HG03095 (cell line): ENCODE measurements around the gene MROH8.

Experiments
- ATAC-seq: cut with Tn5 transposase; IDR thresholded peaks from one replicate; pipeline ENCODE4 v1.9.1; 2021; ENCODE audit warnings: moderate library complexity; ENCODE audit not compliant: unreplicated experiment

The MROH8 gene

GRCh38 chr20:37200376-37200775, 21.0 kb upstream of the MROH8 start:
- no peak for ATAC-seq

DNA sequence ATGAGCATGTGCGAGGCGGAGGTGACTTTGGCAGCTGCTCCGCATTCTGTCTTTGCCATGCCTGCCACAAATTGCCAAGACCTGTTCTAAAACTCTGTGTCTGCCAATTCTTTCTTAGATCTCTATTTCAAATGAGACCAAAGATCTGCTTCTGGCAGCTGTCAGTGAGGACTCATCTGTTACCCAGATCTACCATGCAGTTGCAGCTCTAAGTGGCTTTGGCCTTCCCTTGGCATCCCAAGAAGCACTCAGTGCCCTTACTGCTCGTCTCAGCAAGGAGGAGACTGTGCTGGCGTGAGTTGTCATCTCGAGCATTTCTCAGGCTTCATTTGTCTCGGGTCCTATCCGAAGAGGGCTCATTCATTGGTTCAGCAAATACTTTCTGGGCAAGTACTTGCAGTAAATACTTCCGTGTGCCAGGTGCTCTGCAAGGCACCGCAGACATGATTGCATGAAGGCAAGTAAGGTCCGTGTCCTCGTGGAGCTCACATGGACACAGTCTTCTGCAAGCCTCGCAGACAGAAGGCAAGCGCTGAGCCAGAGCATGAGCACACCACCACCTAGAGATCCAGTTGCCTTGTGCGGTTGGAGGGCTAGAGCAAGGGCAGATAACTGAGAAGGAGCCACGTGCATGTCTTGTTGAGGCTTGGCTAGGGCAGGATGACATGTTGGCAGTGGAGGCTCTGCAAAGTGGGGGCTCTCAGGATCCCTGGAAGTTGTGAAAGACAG, 19.7 kb upstream of the MROH8 start:
- no peak for ATAC-seq

DNA sequence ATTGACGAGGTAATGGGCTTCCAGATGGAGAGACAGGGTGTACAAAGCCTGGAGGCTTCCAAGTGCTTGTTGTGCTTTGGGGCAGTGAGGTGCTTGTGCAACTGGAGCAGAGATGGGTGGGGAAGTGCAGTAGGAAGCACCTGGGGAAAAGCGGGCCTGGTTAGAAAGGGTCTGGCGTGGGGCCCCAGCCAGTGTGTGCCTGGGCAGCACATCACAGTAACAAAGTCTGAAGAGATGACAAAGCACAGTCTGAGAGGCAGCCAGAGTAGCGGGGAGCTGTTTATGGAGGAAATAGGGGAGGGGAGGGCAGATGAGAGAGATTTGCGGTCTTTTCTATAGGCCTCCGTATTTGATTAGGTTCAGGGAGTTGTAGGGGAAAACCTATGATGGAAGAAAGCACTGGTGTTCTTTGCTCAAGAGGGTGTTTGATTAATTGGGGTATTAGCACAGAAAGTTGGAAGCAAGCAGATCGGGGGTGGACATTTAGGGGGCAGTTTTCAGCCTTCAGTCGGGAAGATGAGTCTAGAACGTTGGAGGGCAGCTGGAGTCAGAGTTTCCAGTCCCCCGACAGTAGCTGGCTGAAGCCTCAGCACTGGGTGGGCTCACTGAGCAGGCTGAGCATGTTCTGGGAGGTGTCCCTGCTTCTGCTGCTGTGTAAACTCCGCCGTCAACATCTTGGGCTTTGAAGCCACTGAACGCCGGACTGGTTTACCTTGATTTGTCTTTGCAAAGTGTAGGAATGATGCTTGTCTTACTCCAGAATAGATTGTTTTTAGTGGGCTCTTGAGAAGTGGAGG, 15.5 kb upstream of the MROH8 start:
- ATAC-seq, result no peak

- ATAC-seq, result no peak
Observed at GRCh38 chr20:37193821-37194220, 14.5 kb upstream of the MROH8 start.

DNA sequence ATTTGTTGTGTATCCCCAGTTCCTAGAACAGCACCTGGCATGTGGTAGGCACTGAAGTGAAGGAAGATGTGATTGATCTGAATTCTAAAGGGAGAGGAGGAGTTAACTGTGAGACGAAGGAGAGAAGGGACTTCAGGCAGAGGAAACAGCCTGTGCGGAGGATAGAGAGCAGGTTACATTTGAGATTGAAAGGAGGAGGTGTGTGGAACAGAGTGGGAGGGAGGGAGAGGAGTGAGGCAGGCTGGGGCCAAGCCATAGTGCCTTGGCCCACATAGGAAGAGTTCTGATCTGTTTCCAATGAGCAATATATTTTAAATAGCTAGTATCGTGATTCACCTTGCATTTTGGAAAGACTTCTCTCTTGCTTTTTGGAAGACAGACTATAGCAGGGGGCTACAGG, 13.9 kb upstream of the MROH8 start:
- ATAC-seq, result no peak

DNA sequence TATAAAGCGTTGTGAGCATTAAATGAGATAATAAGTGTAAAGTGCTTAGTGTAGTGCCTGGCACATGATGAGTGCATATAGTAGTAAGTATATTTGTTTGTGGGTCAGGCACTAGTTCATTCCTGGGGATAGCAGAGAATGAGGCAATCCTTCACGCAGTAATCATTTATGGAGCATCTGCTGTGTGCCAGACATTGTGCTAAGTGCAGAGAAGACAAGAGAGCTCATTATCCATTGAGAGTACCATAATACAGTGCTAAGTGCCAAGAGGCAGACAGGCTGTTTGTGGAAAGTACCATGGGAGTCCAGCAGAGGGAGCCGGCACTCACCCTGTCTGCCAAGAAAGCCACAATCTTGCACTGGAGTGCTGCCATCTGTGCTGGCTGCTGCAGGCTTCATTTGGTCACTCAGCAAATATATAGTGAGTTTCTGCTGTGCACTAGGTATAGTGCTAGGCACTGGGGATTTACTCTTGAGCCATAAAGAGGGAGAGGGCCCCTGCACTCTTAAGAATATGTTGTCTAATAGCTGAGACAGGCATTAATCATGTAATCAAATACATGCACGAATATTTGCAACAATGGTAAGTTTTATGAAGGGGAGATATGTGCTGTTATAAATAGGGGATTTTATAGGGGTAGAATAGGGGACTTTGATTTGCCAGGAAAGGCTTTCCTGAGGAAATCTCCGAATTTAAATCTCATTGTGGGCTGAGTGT, 12.9 kb upstream of the MROH8 start:
- no peak for ATAC-seq

DNA sequence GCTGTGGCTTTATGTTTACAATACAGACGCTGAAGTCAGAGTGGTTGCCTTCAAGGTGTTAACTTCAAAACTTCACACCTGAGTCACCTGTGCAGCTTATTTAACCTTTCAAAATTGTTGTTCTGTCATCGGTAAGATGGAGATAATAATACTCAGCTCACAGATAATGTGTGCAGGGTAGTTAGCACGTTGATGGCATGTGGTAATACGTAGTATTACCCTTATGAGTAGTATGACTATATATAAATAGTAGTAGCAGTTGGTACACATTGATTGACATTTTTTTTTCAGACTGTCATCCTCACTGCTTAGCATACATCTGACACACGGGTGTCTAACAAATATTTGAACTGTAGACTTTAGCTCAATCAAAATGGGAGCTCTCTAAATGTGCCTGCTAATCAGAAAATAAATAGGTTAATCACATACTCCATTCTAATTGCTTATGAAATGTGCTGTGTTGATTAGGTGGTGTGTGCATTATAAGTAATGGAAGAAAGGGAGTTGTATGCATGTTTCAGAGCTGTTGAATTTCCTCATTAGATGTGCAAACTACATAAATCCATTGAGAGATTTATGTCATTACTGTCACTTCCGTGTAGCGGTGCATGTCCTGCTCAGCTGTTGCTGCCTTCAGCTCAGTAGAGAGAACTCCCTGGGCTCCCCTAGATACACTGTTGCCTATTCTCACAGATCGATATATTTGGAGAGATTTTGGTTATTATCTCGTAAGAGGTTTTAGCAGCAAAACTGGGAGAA, 11.2 kb upstream of the MROH8 start:
- no peak for ATAC-seq

DNA sequence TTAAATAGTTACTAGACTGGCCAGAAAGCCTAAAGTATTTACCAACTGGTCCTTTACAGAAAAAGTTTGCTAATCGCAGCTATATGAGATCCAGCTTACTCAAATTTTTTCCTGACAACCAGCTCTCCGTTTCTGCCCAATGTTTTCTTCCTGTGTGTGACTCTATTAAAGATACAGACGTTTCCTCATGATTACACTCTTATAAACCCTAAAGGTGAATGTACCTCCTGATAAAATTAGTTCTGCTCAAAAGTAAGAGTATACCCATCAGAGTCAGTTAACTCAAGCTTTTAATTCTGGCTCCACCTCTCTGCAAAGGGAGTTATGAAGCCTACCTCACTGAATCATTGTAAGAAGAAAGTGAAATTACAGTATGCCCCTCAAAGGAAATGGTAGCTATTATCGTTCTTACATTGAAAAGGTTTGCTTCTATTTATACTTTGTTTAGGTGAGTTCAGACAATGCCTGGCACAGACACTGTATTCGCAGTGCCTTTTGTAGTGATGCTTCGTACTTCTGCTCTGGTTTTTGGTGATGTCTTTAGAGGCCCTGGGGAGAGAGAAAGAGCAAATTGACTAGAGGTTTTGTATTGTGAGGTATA, 10.2 kb upstream of the MROH8 start:
- no peak for ATAC-seq

- no peak for ATAC-seq
Observed at GRCh38 chr20:37188787-37189186, 9.4 kb upstream of the MROH8 start.

DNA sequence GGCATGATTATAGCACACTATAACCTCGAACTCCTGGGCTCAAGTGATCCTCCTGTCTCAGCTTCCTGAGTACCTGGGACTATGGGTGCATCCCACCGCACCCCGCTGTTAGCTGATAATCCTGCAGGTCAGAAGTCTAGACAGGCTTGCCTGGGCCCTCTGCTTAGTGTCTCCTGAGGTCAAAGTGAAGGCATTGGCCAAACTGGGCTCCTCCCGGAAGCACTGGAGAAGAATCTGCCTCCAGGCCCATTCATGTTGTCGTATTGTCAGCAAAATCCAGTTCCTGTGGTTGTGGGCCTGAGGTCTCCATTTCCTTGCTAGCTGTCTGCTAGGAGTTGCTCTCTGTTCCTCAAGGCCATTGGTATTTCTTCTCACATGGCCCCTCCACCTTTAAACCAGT, 6.3 kb upstream of the MROH8 start:
- ATAC-seq, result no peak

- no peak for ATAC-seq
Observed at GRCh38 chr20:37179683-37180524, 556 bp upstream of the MROH8 start.

DNA sequence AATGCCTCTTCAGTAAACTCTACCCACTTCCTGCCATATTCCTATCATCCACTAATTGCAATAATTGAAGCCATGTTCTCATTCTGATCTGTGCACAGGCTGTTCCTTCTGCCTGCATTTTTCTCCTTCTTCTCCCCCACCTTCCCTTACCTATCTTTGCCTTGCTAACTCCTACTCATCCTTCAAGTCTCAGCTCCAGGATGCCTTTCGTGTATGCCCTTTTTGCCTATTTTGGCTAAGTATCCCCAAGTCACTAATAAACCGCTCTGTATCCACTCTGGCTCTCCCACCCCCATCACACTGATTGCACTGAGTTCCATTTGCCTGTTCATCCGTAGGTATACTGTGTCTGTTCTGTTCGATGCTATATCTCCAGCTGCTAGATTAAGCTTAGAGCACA, 6.5 kb downstream of the MROH8 start:
- ATAC-seq, result no peak

GRCh38 chr20:37166867-37167266, 12.5 kb downstream of the MROH8 start:
- no peak for ATAC-seq

GRCh38 chr20:37165031-37165430, 14.3 kb downstream of the MROH8 start:
- ATAC-seq, result no peak

DNA sequence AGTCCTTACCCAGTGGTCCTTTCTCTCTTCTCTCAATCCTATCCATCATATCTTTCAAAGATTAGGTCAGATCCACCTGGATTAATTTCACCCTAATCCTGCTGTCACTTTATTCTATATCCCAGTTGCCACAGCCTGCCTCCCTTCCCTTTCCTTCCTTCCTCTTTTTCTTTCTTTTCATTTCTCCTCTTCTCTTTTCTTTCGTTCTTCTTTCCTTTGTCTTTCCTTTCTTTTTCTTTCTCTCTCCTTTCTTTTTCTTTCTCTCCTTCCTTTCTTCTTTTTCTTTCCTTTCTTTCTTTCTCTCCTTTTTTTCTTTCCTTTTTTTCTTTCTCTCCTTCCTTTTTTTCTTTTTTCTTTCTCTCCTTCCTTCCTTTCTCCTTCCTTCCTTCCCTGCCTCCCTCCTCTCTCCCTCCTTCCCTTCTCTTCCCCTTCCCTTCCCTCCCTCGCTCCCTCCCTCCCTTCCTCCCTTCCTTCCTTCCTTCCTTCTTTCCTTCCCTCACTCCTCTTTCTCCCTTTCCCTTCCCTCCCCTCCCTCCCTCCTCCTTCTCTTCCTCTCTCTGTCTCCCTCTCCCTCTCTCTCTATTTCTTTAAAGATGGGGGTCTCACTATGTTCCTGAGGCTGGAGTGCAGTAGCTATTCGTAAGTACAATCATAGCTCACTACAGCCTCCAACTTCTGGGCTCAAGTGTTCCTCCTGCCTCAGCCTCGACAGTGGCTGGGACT, 15.4 kb downstream of the MROH8 start:
- no peak for ATAC-seq

DNA sequence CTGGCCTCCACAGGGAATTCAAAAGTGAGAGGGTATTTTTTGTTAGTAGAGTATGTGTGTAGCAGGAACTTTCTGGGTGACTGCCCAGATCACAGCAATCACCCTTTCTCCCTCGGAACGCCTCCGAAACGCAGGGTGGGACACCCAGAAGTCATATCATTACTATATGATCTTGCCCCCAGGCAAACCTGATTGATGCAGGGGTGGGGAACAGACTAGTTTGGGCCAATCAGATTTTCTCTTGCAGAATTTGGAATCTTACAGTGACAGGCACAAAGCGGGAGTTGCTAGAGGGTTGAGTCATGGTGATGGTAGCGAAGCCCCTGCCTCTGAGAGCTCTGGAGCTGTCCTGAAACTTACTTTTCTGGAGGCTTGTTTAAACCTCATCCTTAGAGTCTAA, 16.7 kb downstream of the MROH8 start:
- no peak for ATAC-seq

DNA sequence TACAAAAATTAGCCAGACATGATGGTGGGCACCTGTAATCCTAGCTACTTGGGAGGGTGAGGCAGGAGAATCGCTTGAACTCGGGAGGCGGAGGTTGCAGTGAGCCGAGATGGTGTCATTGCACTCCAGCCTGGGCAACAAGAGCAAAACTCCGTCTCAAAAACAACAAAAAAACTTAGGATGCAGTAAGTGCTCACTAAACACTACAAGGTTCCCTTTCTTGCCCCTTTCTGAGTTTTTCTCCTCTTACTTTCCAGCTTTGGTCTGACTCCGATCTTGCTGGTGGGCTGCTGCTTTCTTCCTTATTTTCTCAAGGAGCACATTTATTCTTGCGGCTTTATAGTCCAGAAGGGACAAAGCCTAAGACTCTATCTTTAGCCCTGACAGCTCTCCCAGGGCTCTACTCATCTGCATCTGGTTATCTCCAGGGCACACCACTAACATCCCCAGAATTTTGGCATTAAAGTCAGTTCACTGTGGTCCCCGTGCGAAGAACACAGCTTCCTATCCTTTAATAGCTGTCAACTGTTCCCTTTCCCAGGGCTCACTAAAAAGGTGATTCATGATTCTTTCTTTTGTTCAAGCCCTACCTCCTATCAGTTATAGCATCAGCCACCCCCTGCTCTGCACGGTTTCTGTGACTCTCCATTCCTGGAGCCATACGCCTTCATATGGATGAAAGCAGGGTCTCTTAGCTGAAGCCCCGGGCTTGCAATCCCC, 17.4 kb downstream of the MROH8 start:
- no peak for ATAC-seq

- ATAC-seq, result no peak
Observed at GRCh38 chr20:37160683-37161082, 18.7 kb downstream of the MROH8 start.

DNA sequence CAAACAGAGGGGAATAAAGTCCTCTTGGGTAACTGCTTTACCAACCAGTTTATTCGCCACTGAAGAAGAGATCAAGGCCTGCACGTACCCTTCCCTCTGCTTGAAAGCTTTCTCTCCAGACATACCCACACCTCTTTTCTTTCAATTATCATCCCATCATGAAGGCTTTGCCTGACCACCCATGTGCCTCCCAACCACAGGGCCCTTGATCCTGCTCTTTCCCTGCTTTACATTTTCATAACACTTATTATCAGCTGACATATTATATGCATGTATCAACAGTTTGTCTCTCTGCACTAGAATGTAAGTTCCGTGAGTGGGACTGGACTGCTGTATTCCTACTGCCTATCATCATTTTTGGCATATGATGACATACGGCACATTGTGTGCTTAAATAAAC, 21.1 kb downstream of the MROH8 start:
- ATAC-seq, result no peak
